ENCODE results near the gene KIAA1586. TPM values are rescaled to one million over a fixed set of nuclear protein-coding genes. Genes with fewer than 3 reads are reported as not detected.

KIAA1586 gene
- polyA plus RNA-seq, 1 donor (not counting 4 experiments of a cell fraction or from before 2014, with no cell fraction given): 8.2 TPM

DNA sequence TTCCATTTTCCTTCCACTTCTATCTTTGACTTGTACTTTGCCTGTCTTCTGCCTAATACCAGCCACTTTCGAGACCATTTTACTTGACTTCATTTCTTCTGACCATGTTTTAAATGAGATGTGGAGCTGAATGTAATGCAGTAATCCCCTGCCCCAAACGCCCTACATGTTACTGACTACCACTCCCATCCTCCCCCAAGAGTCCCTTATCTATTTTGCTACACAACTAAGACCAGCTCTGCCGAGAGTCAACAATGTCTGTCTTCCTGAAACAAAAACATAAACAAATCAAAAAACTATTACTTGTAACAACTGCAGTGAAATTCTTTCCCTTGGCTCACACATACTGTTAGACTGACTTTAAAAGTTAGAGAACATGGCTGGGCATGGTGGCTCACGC is 27.1 kb upstream of the KIAA1586 start:
- no peak for DNase-seq (ENCODE audit: low read depth, low spot score)
- no peak for TF ChIP-seq EZH2 (IDR thresholded peaks at IDR 0.05; ENCODE audit: low read length)
- TF ChIP-seq, protein P1, sequence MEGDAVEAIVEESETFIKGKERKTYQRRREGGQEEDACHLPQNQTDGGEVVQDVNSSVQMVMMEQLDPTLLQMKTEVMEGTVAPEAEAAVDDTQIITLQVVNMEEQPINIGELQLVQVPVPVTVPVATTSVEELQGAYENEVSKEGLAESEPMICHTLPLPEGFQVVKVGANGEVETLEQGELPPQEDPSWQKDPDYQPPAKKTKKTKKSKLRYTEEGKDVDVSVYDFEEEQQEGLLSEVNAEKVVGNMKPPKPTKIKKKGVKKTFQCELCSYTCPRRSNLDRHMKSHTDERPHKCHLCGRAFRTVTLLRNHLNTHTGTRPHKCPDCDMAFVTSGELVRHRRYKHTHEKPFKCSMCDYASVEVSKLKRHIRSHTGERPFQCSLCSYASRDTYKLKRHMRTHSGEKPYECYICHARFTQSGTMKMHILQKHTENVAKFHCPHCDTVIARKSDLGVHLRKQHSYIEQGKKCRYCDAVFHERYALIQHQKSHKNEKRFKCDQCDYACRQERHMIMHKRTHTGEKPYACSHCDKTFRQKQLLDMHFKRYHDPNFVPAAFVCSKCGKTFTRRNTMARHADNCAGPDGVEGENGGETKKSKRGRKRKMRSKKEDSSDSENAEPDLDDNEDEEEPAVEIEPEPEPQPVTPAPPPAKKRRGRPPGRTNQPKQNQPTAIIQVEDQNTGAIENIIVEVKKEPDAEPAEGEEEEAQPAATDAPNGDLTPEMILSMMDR (optimal IDR thresholded peaks at IDR 0.05 in 1 of 3, IDR thresholded peaks at IDR 0.05 in 1 of 3, conservative IDR thresholded peaks at IDR 0.05 in 1 of 3; ENCODE audit: extremely low read depth in 1 of 3, insufficient read depth in 2 of 3, low read length in 3 of 3): no peak
- Histone ChIP-seq H3K4me3 (ENCODE audit: control insufficient read depth in 2 of 3, extremely low read depth in 1 of 3, insufficient read depth in 2 of 3, low read depth in 1 of 3, low read length in 3 of 3) (no peak overlapping the region), H3K9me3 (ENCODE audit: control insufficient read depth, low read depth, low read length) (peaks cover under 1% of the 10 kb centered on the region), H3K9ac (ENCODE audit: control insufficient read depth, extremely low read depth, insufficient read depth, low read length) (no peak overlapping the region), H3K9me1 (ENCODE audit: control insufficient read depth, extremely low read depth, insufficient read depth, low read length) (no peaks in the 10 kb centered on the region), H2AFZ (ENCODE audit: control insufficient read depth, low read length) (no peak overlapping the region), H3K27me3 (ENCODE audit: control insufficient read depth, extremely low read depth, insufficient read depth, low read length) (no peaks in the 10 kb centered on the region), H3K4me1 (ENCODE audit: control insufficient read depth, extremely low read depth, insufficient read depth, low read length) (no peaks in the 10 kb centered on the region), H4K20me1 (ENCODE audit: control insufficient read depth, extremely low read depth, insufficient read depth, low read length) (no peaks in the 10 kb centered on the region), H3K36me3 (ENCODE audit: control insufficient read depth in 2 of 2, extremely low read depth in 1 of 2, insufficient read depth in 2 of 2, low read length in 2 of 2) (no peaks in the 10 kb centered on the region), H3K27ac (ENCODE audit: control insufficient read depth, insufficient read depth, low read length) (no peak overlapping the region), H3K4me2 (ENCODE audit: control insufficient read depth, extremely low read depth, insufficient read depth, low read depth, low read length) (no peak overlapping the region), H3K79me2 (ENCODE audit: control insufficient read depth, insufficient read depth, low read length) (no peaks in the 10 kb centered on the region)
- dilution Hi-C loops (cut with MboI; ENCODE audit: extremely low pct_ligation_motif_present, low sequenced_read_pairs): no loop called here
- FAIRE-seq: no peak

DNA sequence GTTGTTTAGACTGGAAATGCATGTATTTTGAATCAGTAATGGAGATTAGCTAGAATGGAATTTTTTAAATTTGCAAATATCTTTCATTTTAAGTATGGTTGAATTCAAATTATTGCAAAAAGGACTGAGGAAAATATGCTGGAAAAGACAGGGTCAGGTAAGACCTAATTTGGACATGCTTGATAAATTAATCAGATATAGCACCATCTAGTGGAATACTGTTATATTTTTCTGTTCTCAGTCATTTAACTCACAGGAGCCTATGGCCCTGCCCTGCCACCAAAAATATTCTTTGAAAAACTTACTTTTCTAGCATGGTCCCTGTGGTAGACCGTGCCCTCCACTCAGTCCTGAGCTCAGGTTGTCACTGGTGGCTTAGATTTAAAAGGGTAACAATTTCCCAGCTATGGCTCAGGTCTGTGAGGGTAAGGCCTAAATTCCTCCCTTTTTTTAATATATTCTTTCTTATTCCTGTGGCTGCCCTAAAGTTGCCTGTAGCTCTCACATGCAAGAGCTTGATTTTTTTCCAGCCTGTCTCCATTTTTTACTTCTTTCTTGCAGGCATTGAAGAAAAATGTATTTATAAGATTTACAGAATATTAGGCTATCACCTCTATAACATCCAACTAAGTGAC is 25.3 kb upstream of the KIAA1586 start:
- no peaks in the 10 kb centered on the region for H4K20me1 ChIP-seq (ENCODE audit: control insufficient read depth, extremely low read depth, insufficient read depth, low read length)
- peak overlapping the region; percentile 62 for H2AFZ ChIP-seq (ENCODE audit: control insufficient read depth, low read length)
- no peaks in the 10 kb centered on the region for H3K27me3 ChIP-seq (ENCODE audit: control insufficient read depth, extremely low read depth, insufficient read depth, low read length)
- dilution Hi-C loops (cut with MboI; ENCODE audit: extremely low pct_ligation_motif_present, low sequenced_read_pairs): no loop called here
- no peak overlapping the region for H3K27ac ChIP-seq (ENCODE audit: control insufficient read depth, insufficient read depth, low read length)
- H3K4me3 ChIP-seq (ENCODE audit: control insufficient read depth in 2 of 3, extremely low read depth in 1 of 3, insufficient read depth in 2 of 3, low read depth in 1 of 3, low read length in 3 of 3): no peak overlapping the region
- FAIRE-seq: peak; percentile 5
- H3K9ac ChIP-seq (ENCODE audit: control insufficient read depth, extremely low read depth, insufficient read depth, low read length): no peak overlapping the region
- no peaks in the 10 kb centered on the region for H3K4me1 ChIP-seq (ENCODE audit: control insufficient read depth, extremely low read depth, insufficient read depth, low read length)
- H3K79me2 ChIP-seq (ENCODE audit: control insufficient read depth, insufficient read depth, low read length): no peaks in the 10 kb centered on the region
- peaks cover 2% of the 10 kb centered on the region for H3K9me3 ChIP-seq (ENCODE audit: control insufficient read depth, low read depth, low read length)
- no peak overlapping the region for H3K4me2 ChIP-seq (ENCODE audit: control insufficient read depth, extremely low read depth, insufficient read depth, low read depth, low read length)
- peak; percentile 7 for DNase-seq (ENCODE audit: low read depth, low spot score)
- no peaks in the 10 kb centered on the region for H3K36me3 ChIP-seq (ENCODE audit: control insufficient read depth in 2 of 2, extremely low read depth in 1 of 2, insufficient read depth in 2 of 2, low read length in 2 of 2)
- TF ChIP-seq, protein P1 (optimal IDR thresholded peaks at IDR 0.05 in 1 of 3, IDR thresholded peaks at IDR 0.05 in 1 of 3, conservative IDR thresholded peaks at IDR 0.05 in 1 of 3; ENCODE audit: extremely low read depth in 1 of 3, insufficient read depth in 2 of 3, low read length in 3 of 3): peak in 2 of 3 experiments; percentile 24 to 38
- no peak for TF ChIP-seq EZH2 (IDR thresholded peaks at IDR 0.05; ENCODE audit: low read length)
- no peaks in the 10 kb centered on the region for H3K9me1 ChIP-seq (ENCODE audit: control insufficient read depth, extremely low read depth, insufficient read depth, low read length)
